NCI-H460 (cell line): ENCODE data around the gene PWP2. TPM values are rescaled to one million over a fixed set of nuclear protein-coding genes. Genes with fewer than 3 reads are reported as not detected.
"Not testable (repeated sequence)": the region's sequence is repeated elsewhere in the genome, so short reads cannot be mapped to it uniquely, and the experiment has no call there.

Experiments used
- DNase-seq: peaks from one replicate; pipeline ENCODE4 v3.0.0-alpha.2; 2016; ENCODE audit warnings: low read depth; ENCODE audit errors: extremely low read depth
- total RNA-seq: library from RNA; depleted of rRNA; stranded (reverse); fragments of >200 nt; shearing (Covaris generic); gene quantifications from 2 replicates; pipeline ENCODE4 v1.2.3, GENCODE V29; 2014

PWP2 gene
- total RNA-seq, 1 experiment from 2014 or later = 2.2 TPM

GRCh38 chr21:44127827-44128226 lies 20.6 kb downstream of the PWP2 start:
- not testable (repeated sequence) for DNase-seq

- DNase-seq = not testable (repeated sequence)
Measured at GRCh38 chr21:44133715-44134057, 26.5 kb downstream of the PWP2 start.

DNA sequence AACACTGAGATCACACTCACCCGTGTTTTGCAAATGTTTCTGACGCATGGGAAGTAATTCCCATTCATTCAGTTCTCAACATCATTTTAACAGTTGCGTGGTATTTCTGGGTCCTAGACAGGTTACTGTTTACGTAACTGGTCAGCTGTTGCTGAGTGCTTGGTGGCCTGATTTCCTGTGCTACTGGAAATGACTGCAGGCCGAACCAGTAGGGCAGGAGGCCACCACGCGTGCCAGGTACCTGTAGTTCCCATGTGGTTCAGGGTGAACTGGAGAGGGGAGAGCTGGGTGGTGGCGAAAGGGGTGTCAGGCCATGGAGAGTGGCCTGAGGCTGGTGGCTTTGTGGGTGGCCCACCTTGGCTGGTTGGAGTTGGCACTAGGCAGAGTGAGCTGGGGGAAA lies 27.5 kb downstream of the PWP2 start:
- DNase-seq = not testable (repeated sequence)

- DNase-seq = not testable (repeated sequence)
Measured at GRCh38 chr21:44138039-44138438, 30.8 kb downstream of the PWP2 start.

GRCh38 chr21:44139787-44140551 lies 32.8 kb downstream of the PWP2 start:
- not testable (repeated sequence) for DNase-seq

GRCh38 chr21:44140552-44140932 lies 33.3 kb downstream of the PWP2 start:
- DNase-seq = not testable (repeated sequence)

GRCh38 chr21:44142470-44142869 lies 35.3 kb downstream of the PWP2 start:
- not testable (repeated sequence) for DNase-seq

- DNase-seq = not testable (repeated sequence)
Measured at GRCh38 chr21:44143380-44143779, 36.2 kb downstream of the PWP2 start.

DNA sequence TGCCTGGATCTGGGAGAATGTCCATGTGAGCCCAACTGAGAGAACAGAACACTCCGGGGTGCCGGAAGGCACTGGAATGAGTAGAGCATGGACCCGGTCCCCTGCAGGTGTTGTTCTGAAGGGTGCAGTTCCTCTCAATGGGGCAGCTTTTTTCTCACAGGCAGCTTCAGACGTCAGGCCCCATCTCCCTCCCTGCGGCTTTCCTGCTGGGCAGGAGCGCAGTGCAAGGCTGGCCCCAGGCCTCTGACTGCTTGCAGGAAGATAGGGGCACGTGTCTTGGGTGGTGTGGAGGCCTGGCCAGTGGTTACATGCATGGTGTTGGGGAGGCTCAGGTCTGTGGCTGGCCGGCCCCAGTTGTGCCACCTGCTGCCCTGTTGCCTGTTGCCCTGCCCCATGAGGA lies 36.8 kb downstream of the PWP2 start:
- DNase-seq = not testable (repeated sequence)

GRCh38 chr21:44144784-44145602 lies 37.8 kb downstream of the PWP2 start:
- DNase-seq = not testable (repeated sequence)

DNA sequence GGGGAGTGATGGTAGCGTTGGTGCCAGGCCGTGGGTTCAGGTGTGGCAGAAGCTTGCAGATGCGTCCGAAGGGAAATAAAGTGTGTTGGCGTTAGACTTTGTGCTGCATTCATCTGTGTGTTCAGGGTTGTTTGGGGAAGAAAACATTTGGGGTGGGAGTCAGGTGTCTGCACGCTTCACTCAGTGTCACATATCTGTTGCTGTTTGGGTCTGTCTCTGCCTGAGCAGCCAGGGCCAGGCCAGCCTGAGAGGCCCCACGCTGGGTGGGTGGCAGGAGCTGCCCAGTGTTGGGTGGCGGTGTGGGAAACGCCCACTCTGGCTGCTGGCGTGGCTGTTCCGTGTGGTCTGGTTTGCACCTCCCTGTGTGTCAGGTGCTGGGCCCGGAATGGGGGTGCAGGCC lies 38.4 kb downstream of the PWP2 start:
- DNase-seq = not testable (repeated sequence)

DNA sequence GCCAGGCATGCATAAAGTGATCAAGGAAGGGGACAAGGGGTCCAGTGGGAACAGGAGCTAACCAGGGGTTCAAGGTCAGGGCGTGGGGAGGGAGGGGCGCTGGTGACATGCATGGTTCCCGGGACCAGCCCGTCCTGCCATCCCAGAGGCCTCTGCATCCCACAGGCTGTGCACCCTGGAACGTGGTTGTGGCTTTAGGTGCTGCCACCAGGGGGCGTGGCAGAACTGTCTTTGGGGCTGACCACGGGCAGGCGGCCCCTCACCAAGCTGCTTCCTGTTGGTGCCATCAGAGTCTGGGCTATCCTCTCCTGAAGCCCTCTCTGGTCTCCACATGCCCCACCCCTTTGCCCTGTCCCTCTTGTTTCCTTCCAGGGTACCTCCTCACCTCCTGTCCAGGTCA lies 39.9 kb downstream of the PWP2 start:
- DNase-seq = not testable (repeated sequence)

DNA sequence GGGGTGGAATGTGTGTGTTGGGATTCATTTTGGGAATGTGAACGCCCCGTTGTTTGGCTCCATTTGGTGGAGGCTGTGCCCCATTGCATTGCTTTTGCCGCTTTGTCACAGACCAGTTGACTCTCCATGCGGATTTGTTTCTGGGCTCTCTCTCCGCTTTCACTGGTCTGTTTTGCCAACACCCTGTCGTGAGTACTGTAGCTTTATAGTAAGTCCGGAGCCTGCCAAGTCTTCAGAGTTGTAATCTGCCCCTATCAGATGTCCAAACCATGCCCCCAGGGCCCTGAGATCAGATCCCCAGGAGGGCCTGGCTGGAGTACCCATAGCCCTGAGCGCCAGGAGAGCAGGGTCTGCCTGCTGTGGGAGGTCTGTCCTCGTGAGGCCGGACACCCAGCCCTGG lies 43.1 kb downstream of the PWP2 start:
- not testable (repeated sequence) for DNase-seq

DNA sequence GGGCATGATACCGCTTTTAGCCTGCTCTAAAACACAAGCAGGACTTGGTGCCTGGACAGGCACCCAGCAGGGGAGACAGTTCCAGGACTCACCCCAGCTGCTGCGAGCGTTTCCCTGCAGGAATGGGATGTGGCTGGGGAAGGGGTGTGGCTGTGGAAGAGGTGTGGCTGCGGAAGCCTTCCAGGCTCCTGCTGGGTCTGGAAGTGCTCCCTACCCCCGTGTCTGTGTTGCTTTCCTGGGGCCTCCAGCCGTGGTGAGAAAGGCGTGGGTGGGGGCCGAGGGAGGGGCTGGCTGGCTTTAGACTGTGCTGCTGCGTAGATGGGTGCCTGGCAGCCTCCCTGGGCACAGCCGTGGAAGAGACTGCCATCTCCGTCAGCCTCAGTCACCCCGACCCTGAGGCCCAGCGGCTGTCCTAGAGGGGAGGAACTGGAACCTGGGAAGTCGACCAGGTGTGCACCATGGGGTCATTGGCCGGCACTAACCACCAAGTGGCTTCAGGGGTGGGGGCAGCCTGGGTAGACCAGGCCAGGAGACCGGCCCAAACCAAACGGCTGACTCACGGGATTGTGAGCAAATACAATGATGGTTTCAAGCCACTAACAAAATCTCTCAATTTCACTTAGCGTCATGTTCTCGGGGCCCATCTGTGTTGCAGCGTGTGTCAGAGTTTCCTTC lies 46.2 kb downstream of the PWP2 start:
- not testable (repeated sequence) for DNase-seq

- DNase-seq = not testable (repeated sequence)
Measured at GRCh38 chr21:44153889-44154228, 46.7 kb downstream of the PWP2 start.

DNA sequence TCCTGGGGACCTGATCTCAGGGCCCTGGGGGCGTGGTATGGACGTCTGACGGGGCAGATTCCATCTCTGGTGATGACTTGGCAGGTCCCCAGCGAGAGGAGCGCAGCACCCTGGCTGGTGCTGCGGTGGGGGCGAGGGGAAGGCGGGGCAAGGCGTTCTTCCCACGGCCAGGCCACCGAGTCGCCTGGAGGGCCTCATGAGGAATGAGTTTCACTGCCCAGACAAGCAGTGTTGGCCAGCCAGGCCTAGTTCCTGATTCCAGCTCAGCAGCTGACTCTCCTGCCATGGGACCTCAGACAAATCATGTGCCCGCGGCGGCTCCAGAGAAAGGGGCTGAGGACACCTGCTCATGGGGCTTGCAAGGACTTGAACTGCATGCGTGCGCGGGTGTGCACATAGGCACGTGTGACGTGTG lies 47.6 kb downstream of the PWP2 start:
- DNase-seq = not testable (repeated sequence)

- DNase-seq = not testable (repeated sequence)
Measured at GRCh38 chr21:44155231-44155993, 48.2 kb downstream of the PWP2 start.

GRCh38 chr21:44155994-44156380 lies 48.8 kb downstream of the PWP2 start:
- not testable (repeated sequence) for DNase-seq

DNA sequence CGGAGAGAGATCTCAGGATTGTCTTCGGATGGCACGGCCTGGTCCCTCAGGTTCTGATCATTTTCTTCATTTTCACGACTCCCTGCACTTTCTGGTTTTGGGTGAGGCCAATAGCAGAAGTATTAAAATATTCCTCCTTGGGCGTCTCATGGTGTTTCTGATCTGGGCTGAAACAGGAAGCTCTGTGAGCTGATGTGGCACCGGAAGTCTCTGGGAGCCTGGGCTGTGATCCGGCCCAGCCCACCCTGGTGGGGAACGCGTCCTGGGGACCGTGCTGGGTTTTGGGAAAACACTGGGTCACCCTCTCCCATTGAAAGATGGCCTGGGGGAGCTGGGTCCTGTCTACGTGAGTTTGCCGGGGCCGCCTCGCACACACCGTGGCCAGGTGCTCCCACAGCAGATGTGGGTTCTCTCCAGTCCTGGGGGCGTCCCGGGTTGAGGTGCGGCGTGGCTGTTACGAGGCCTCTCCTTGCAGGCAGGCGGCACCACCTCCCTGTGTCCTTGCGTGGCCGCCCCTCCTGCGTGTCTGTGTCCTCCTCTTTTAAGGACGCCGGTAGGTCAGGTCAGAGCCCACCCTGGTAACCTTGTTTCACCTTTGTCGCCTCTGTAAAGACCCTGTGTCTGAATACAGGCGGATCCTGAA lies 50.4 kb downstream of the PWP2 start:
- not testable (repeated sequence) for DNase-seq

GRCh38 chr21:44158082-44158468 lies 50.9 kb downstream of the PWP2 start:
- DNase-seq = not testable (repeated sequence)
